NCI-H460 (cell line): ENCODE results near the gene RAB5B. TPM values are rescaled to one million over a fixed set of nuclear protein-coding genes. Genes with fewer than 3 reads are reported as not detected.

Experiments used
- total RNA-seq: library from RNA; depleted of rRNA; stranded (reverse); fragments of >200 nt; shearing (Covaris generic); gene quantifications from 2 replicates; pipeline ENCODE4 v1.2.3, GENCODE V29; 2014; rRNA removed

The RAB5B gene
- total RNA-seq, 1 experiment from 2014 or later, result 39.4 TPM

Other genes with a start within 250 kb of the RAB5B start
- 434 and 500 TPM in 2 replicates for gene CD63, start 245.1 kb upstream of the RAB5B start, total RNA-seq
- 1.0 and 2.0 TPM in 2 replicates for gene GDF11, start 231.0 kb upstream of the RAB5B start, total RNA-seq
- 122 and 140 TPM in 2 replicates for gene SARNP, start 156.4 kb upstream of the RAB5B start, total RNA-seq
- gene ORMDL2, start 156.0 kb upstream of the RAB5B start, total RNA-seq, result 32.8 and 37.8 TPM in 2 replicates
- gene DNAJC14, start 144.5 kb upstream of the RAB5B start, total RNA-seq, result 25.8 and 32.2 TPM in 2 replicates
- gene MMP19, start 131.1 kb upstream of the RAB5B start, total RNA-seq, result not detected in 2 replicates
- gene PYM1, start 46.2 kb upstream of the RAB5B start, total RNA-seq, result 33.0 and 33.1 TPM in 2 replicates
- gene DGKA, start 42.9 kb upstream of the RAB5B start, total RNA-seq, result 14.1 and 15.5 TPM in 2 replicates
- gene PMEL, start 8.0 kb upstream of the RAB5B start, total RNA-seq, result 0.78 and 1.3 TPM in 2 replicates
- gene CDK2, start 7.2 kb upstream of the RAB5B start, total RNA-seq, result 31.6 and 31.7 TPM in 2 replicates
- gene SUOX, start 23.2 kb downstream of the RAB5B start, total RNA-seq, result 9.7 and 10.4 TPM in 2 replicates
- gene IKZF4, start 47.0 kb downstream of the RAB5B start, total RNA-seq, result 1.5 and 1.6 TPM in 2 replicates
- 314 and 346 TPM in 2 replicates for gene RPS26, start 67.8 kb downstream of the RAB5B start, total RNA-seq
- gene ERBB3, start 106.1 kb downstream of the RAB5B start, total RNA-seq, result 0.78 and 1.1 TPM in 2 replicates
- gene PA2G4, start 130.5 kb downstream of the RAB5B start, total RNA-seq, result 357 and 358 TPM in 2 replicates
- gene RPL41, start 142.6 kb downstream of the RAB5B start, total RNA-seq, result 5,100 and 5,114 TPM in 2 replicates
- gene ZC3H10, start 144.2 kb downstream of the RAB5B start, total RNA-seq, result 4.8 and 5.3 TPM in 2 replicates
- gene ESYT1, start 154.2 kb downstream of the RAB5B start, total RNA-seq, result 93.2 and 108 TPM in 2 replicates
- gene MYL6B, start 178.5 kb downstream of the RAB5B start, total RNA-seq, result 41.4 and 50.0 TPM in 2 replicates
- gene MYL6, start 184.3 kb downstream of the RAB5B start, total RNA-seq, result 563 and 566 TPM in 2 replicates
- 26.2 and 28.9 TPM in 2 replicates for gene SMARCC2, start 215.4 kb downstream of the RAB5B start, total RNA-seq
- 92.7 and 102 TPM in 2 replicates for gene RNF41, start 247.8 kb downstream of the RAB5B start, total RNA-seq